ENCODE measurements around the gene CRTC1. TPM values are rescaled to one million over a fixed set of nuclear protein-coding genes. Genes with fewer than 3 reads are reported as not detected.
"Not testable (repeated sequence)": the region's sequence is repeated elsewhere in the genome, so short reads cannot be mapped to it uniquely, and the experiment has no call there.

CRTC1 gene
- polyA plus RNA-seq, 1 donor from 2014 or later, result 1.7 TPM

GRCh38 chr19:18814063-18814462, 130.6 kb downstream of the CRTC1 start:
- H3K4me1 Mint-ChIP-seq, result peaks cover 0 to 3% (median 3%) of the 10 kb centered on the region in 3 donors
- H3K4me3 Mint-ChIP-seq, result no peak overlapping the region
- H3K36me3 Mint-ChIP-seq, result no peaks in the 10 kb centered on the region
- H3K9me3 Mint-ChIP-seq, result no peaks in the 10 kb centered on the region
- H3K27ac Mint-ChIP-seq, result no peak overlapping the region
- H3K27me3 Mint-ChIP-seq, result peaks cover 7% of the 10 kb centered on the region

GRCh38 chr19:18815673-18816072, 132.2 kb downstream of the CRTC1 start:
- Mint-ChIP-seq H3K4me3 (no peak overlapping the region), H3K9me3 (no peaks in the 10 kb centered on the region), H3K27ac (no peak overlapping the region), H3K36me3 (no peaks in the 10 kb centered on the region), H3K27me3 (peaks cover 3% of the 10 kb centered on the region), H3K4me1 (no peaks in the 10 kb centered on the region)

- H3K4me1 Mint-ChIP-seq, result not testable (repeated sequence)
Observed at GRCh38 chr19:18816645-18817044, 133.2 kb downstream of the CRTC1 start.

GRCh38 chr19:18817574-18817973, 134.1 kb downstream of the CRTC1 start:
- Mint-ChIP-seq H3K4me1 (no peaks in the 10 kb centered on the region), H3K4me3 (no peak overlapping the region), H3K27ac (no peak overlapping the region), H3K27me3 (peaks cover 3% of the 10 kb centered on the region), H3K9me3 (no peaks in the 10 kb centered on the region), H3K36me3 (no peaks in the 10 kb centered on the region)

More at GRCh38 chr19:18816645-18817044, 133.2 kb downstream of the CRTC1 start:
- H3K9me3 Mint-ChIP-seq, H3K4me3 Mint-ChIP-seq, H3K27ac Mint-ChIP-seq, H3K36me3 Mint-ChIP-seq, H3K27me3 Mint-ChIP-seq: not testable (repeated sequence)

- peaks cover 4% of the 10 kb centered on the region for H3K27me3 Mint-ChIP-seq
- H3K4me1 Mint-ChIP-seq, result peaks cover 2 to 10% (median 7%) of the 10 kb centered on the region in 3 donors
- H3K9me3 Mint-ChIP-seq, result peaks cover 0 to 3% (median 0%) of the 10 kb centered on the region in 3 donors
- no peak overlapping the region for H3K27ac Mint-ChIP-seq
- no peaks in the 10 kb centered on the region for H3K36me3 Mint-ChIP-seq
- H3K4me3 Mint-ChIP-seq, result no peak overlapping the region
Observed at GRCh38 chr19:18828786-18829185, 145.3 kb downstream of the CRTC1 start.

GRCh38 chr19:18830488-18830887, 147.0 kb downstream of the CRTC1 start:
- Mint-ChIP-seq H3K27me3 (peaks cover 4% of the 10 kb centered on the region), H3K4me3 (peak overlapping the region; percentile 30 to 79 (median 72)), H3K27ac (no peak overlapping the region), H3K4me1 (peaks cover 16 to 22% (median 21%) of the 10 kb centered on the region in 3 donors), H3K9me3 (peaks cover 0 to 3% (median 0%) of the 10 kb centered on the region in 3 donors), H3K36me3 (no peaks in the 10 kb centered on the region)

GRCh38 chr19:18831524-18832305, 148.2 kb downstream of the CRTC1 start, which contains the start of gene UPF1:
UPF1 (plus strand) TSS chr19:18831959; CDS start chr19:18832210, 251 bp downstream.
- peak within 1 kb of the TSS; percentile 85 to 96 (median 93) for H3K4me3 Mint-ChIP-seq
- peaks cover 0 to 3% (median 0%) of the 10 kb centered on the region in 3 donors for H3K9me3 Mint-ChIP-seq
- no peaks in the 10 kb centered on the region for H3K36me3 Mint-ChIP-seq
- H3K27me3 Mint-ChIP-seq, result peaks cover 4% of the 10 kb centered on the region
- H3K27ac Mint-ChIP-seq, result peak within 1 kb of the TSS; percentile 81 to 92 (median 87)
- H3K4me1 Mint-ChIP-seq, result peaks cover 25 to 32% (median 32%) of the 10 kb centered on the region in 3 donors

Other genes with a start within 250 kb of the CRTC1 start
- gene ISYNA1, start 245.5 kb upstream of the CRTC1 start, polyA plus RNA-seq, result 17.2 TPM
- gene ELL, start 161.6 kb upstream of the CRTC1 start, polyA plus RNA-seq, result 19.7 TPM
- 120 TPM for gene FKBP8, start 140.1 kb upstream of the CRTC1 start, polyA plus RNA-seq
- 82.8 TPM for gene KXD1, start 125.8 kb upstream of the CRTC1 start, polyA plus RNA-seq
- gene UBA52, start 111.8 kb upstream of the CRTC1 start, polyA plus RNA-seq, result 1,891 TPM
- gene REX1BD, start 94.9 kb upstream of the CRTC1 start, polyA plus RNA-seq, result 138 TPM
- gene CRLF1, start 76.9 kb upstream of the CRTC1 start, polyA plus RNA-seq, result 0.38 TPM
- not detected for gene TMEM59L, start 70.8 kb upstream of the CRTC1 start, polyA plus RNA-seq
- gene KLHL26, start 46.7 kb upstream of the CRTC1 start, polyA plus RNA-seq, result 3.2 TPM
- gene COMP, start 107.6 kb downstream of the CRTC1 start, polyA plus RNA-seq, result not detected
- gene UPF1, start 148.3 kb downstream of the CRTC1 start, polyA plus RNA-seq, result 14.6 TPM
- gene CERS1, start 212.5 kb downstream of the CRTC1 start, polyA plus RNA-seq, result not detected
- 295 TPM for gene COPE, start 235.7 kb downstream of the CRTC1 start, polyA plus RNA-seq
- gene DDX49, start 236.0 kb downstream of the CRTC1 start, polyA plus RNA-seq, result 30.2 TPM